CD14-positive monocyte (primary cell): ENCODE measurements around the gene MPP7. TPM values are rescaled to one million over a fixed set of nuclear protein-coding genes. Genes with fewer than 3 reads are reported as not detected.

Experiments used
- DNase-seq, 3 donors: peaks; one replicate each; pipeline ENCODE4 v3.0.0-alpha.2; 2011 to 2022
- H2AFZ ChIP-seq: 2 replicates; pipeline ENCODE4 v1.6.0; 2012; ENCODE audit warnings: mild to moderate bottlenecking, low read depth, low read length, inconsistent platforms; ENCODE audit not compliant: insufficient read depth, poor library complexity, severe bottlenecking
- H3K27ac ChIP-seq, 2 donors: 1 replicate in 1 of 2; 2 replicates in 1 of 2; pipeline ENCODE4 v1.5.1; 2012 to 2013; ENCODE audit warnings: low read length in 2 of 2, control low read depth in 1 of 2, inconsistent platforms in 1 of 2, low read depth in 1 of 2, mild to moderate bottlenecking in 1 of 2
- H3K27me3 ChIP-seq, 2 donors: one replicate each; pipeline versions ENCODE4 v1.6.0 to v1.6.1; 2011 to 2013; ENCODE audit warnings: low read length in 2 of 2; ENCODE audit not compliant: control insufficient read depth in 2 of 2, insufficient read depth in 2 of 2
- H3K36me3 ChIP-seq, 2 donors: replicated peaks in 1 of 2; 1 replicate in 1 of 2; 2 replicates in 1 of 2; pipeline versions ENCODE4 v1.5.1 to v1.6.1; 2012 to 2013; ENCODE audit warnings: low read length in 2 of 2, control low read depth in 1 of 2, inconsistent platforms in 1 of 2, mild to moderate bottlenecking in 1 of 2; ENCODE audit not compliant: insufficient read depth in 2 of 2, control insufficient read depth in 1 of 2
- H3K4me1 ChIP-seq, 2 donors: 1 replicate in 1 of 2; 2 replicates in 1 of 2; pipeline versions ENCODE4 v1.5.1 to v1.6.1; 2012 to 2013; ENCODE audit warnings: low read length in 2 of 2, control low read depth in 1 of 2, inconsistent platforms in 1 of 2, mild to moderate bottlenecking in 1 of 2, moderate library complexity in 1 of 2; ENCODE audit not compliant: insufficient read depth in 2 of 2, control insufficient read depth in 1 of 2
- H3K4me2 ChIP-seq: replicated peaks from 2 replicates; pipeline ENCODE3; 2012; ENCODE audit warnings: low read length, moderate library complexity, mild to moderate bottlenecking; ENCODE audit not compliant: poor library complexity, severe bottlenecking; ENCODE audit errors: extremely low read depth
- H3K4me3 ChIP-seq, 3 experiments: fragments of 200-600 bp in 1 of 3; sonication (generic) in 1 of 3; replicated peaks in 1 of 3; 1 replicate in 2 of 3; 2 replicates in 1 of 3; pipeline ENCODE4 v1.5.1; 2011 to 2013; ENCODE audit warnings: low read length in 3 of 3, mild to moderate bottlenecking in 3 of 3, control low read depth in 2 of 3, low read depth in 2 of 3, inconsistent platforms in 1 of 3, moderate library complexity in 1 of 3
- H3K79me2 ChIP-seq: 2 replicates; pipeline ENCODE4 v1.6.0; 2012; ENCODE audit warnings: mild to moderate bottlenecking, control low read depth, inconsistent platforms, low read length, moderate library complexity; ENCODE audit not compliant: insufficient read depth
- H3K9ac ChIP-seq: 2 replicates; pipeline ENCODE4 v1.6.0; 2017; ENCODE audit warnings: low read length, mild to moderate bottlenecking; ENCODE audit not compliant: insufficient read depth, poor library complexity, severe bottlenecking
- H3K9me3 ChIP-seq, 2 donors: replicated peaks in 1 of 2; 1 replicate in 1 of 2; 2 replicates in 1 of 2; pipeline versions ENCODE4 v1.5.1 to v1.6.1; 2012 to 2013; ENCODE audit warnings: low read length in 2 of 2, control low read depth in 1 of 2; ENCODE audit not compliant: control insufficient read depth in 1 of 2, insufficient read depth in 1 of 2
- H4K20me1 ChIP-seq: 2 replicates; pipeline ENCODE4 v1.6.0; 2012; ENCODE audit warnings: mild to moderate bottlenecking, low read length, control low read depth, moderate library complexity; ENCODE audit not compliant: insufficient read depth
- H3K27ac Mint-ChIP-seq, 7 donors: one replicate each; pipeline ENCODE4 v1.8.0; 2020; ENCODE audit warnings: mild to moderate bottlenecking in 7 of 7, mixed read lengths in 7 of 7, moderate library complexity in 6 of 7, inconsistent platforms in 2 of 7
- H3K27me3 Mint-ChIP-seq, 3 donors: one replicate each; pipeline ENCODE4 v1.8.0; 2021 to 2022; ENCODE audit warnings: low read depth in 3 of 3, mild to moderate bottlenecking in 3 of 3, mixed read lengths in 3 of 3, moderate library complexity in 3 of 3, inconsistent platforms in 1 of 3
- H3K36me3 Mint-ChIP-seq, 2 donors: one replicate each; pipeline ENCODE4 v1.8.0; 2020; ENCODE audit warnings: mixed read lengths in 2 of 2, inconsistent platforms in 1 of 2, mild to moderate bottlenecking in 1 of 2
- H3K4me1 Mint-ChIP-seq: one replicate; pipeline ENCODE4 v1.8.0; 2020; ENCODE audit warnings: mild to moderate bottlenecking, mixed read lengths
- H3K4me3 Mint-ChIP-seq, 2 donors: one replicate each; pipeline ENCODE4 v1.8.0; 2020; ENCODE audit warnings: mild to moderate bottlenecking in 2 of 2, mixed read lengths in 2 of 2, moderate library complexity in 1 of 2
- H3K9me3 Mint-ChIP-seq, 7 donors: one replicate each; pipeline ENCODE4 v1.8.0; 2020 to 2022; ENCODE audit warnings: mixed read lengths in 7 of 7, mild to moderate bottlenecking in 6 of 7, moderate library complexity in 6 of 7, inconsistent platforms in 2 of 7
- WGBS: methylation state at CpG from one replicate; pipeline ENCODE4 v1.1.5; 2013; ENCODE audit warnings: missing lambda C conversion rate; ENCODE audit not compliant: insufficient coverage; 5-methylcytosine and 5-hydroxymethylcytosine counted together
- intact Hi-C, 2 donors: fragments of 100-400 bp; cut with micrococcal nuclease; formaldehyde crosslinking; loops; one replicate each; pipeline versions ENCODE4 v1.15.0 to v1.15.1; 2023
- polyA plus RNA-seq, 3 donors: library from polyadenylated mRNA; depleted of rRNA in 1 of 3; unstranded in 2 of 3; stranded (reverse) in 1 of 3; fragments of 300-500 nt in 2 of 3; fragments of >200 nt in 1 of 3; fragmentation: Illumina TruSeq in 2 of 3; gene quantifications; 1 replicate in 2 of 3; 2 replicates in 1 of 3; pipeline ENCODE4 v1.2.3, GENCODE V29; 2012 to 2021
- TF ChIP-seq, protein P1 (sequence below): fragments of 200-600 bp; IDR thresholded peaks from one replicate; pipeline ENCODE4 v1.8.0; 2022; ENCODE audit warnings: antibody characterized with exemption, mild to moderate bottlenecking

The MPP7 gene
- polyA plus RNA-seq, 3 donors, result 17.3 to 48.3 (median 33.6) TPM

DNA sequence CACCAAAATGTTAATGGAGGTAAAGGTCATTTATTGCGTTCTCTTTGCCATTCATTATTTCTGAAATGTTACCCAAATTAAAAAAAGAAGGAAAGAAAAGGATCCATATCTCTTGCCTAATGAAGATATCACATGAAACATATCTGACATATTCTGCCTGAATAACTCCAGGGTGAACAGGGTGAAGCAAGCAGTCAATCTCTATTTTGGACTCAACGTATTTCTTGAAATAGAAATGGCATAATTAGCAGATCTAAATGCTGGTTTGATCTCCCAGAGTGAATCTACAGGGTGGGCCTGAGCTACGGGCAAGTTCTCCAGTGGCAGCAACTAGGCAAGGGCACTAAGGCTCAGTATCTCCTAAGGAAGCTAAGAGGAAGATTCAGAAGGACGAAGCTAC is 24.0 kb downstream of the MPP7 start:
- Mint-ChIP-seq H3K4me3 (no peak overlapping the region), H3K36me3 (peaks cover 5 to 24% of the 10 kb centered on the region in 2 donors), H3K4me1 (peaks cover 40% of the 10 kb centered on the region), H3K27me3 (peaks cover 0 to 2% (median 0%) of the 10 kb centered on the region in 3 donors), H3K9me3 (peaks cover 0 to 2% (median 0%) of the 10 kb centered on the region in 7 donors), H3K27ac (peak overlapping the region in 3 of 7 donors; percentile 9 to 69 (median 37))
- Histone ChIP-seq H3K4me3 (no peak overlapping the region), H3K9ac (no peak overlapping the region), H3K27me3 (no peaks in the 10 kb centered on the region), H2AFZ (no peak overlapping the region), H3K4me2 (no peak overlapping the region), H3K4me1 (peaks cover 9 to 11% of the 10 kb centered on the region in 2 donors), H3K9me3 (no peaks in the 10 kb centered on the region), H4K20me1 (peaks cover 96% of the 10 kb centered on the region), H3K36me3 (peaks cover 0 to 5% of the 10 kb centered on the region in 2 donors), H3K79me2 (peaks cover 87% of the 10 kb centered on the region), H3K27ac (no peak overlapping the region)
- TF ChIP-seq, protein P1, sequence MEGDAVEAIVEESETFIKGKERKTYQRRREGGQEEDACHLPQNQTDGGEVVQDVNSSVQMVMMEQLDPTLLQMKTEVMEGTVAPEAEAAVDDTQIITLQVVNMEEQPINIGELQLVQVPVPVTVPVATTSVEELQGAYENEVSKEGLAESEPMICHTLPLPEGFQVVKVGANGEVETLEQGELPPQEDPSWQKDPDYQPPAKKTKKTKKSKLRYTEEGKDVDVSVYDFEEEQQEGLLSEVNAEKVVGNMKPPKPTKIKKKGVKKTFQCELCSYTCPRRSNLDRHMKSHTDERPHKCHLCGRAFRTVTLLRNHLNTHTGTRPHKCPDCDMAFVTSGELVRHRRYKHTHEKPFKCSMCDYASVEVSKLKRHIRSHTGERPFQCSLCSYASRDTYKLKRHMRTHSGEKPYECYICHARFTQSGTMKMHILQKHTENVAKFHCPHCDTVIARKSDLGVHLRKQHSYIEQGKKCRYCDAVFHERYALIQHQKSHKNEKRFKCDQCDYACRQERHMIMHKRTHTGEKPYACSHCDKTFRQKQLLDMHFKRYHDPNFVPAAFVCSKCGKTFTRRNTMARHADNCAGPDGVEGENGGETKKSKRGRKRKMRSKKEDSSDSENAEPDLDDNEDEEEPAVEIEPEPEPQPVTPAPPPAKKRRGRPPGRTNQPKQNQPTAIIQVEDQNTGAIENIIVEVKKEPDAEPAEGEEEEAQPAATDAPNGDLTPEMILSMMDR, result no peak
- intact Hi-C loops, result no loop called here
- DNase-seq, result no peak
- 82% methylated on average over 2 of the region's 4 CpGs for WGBS

DNA sequence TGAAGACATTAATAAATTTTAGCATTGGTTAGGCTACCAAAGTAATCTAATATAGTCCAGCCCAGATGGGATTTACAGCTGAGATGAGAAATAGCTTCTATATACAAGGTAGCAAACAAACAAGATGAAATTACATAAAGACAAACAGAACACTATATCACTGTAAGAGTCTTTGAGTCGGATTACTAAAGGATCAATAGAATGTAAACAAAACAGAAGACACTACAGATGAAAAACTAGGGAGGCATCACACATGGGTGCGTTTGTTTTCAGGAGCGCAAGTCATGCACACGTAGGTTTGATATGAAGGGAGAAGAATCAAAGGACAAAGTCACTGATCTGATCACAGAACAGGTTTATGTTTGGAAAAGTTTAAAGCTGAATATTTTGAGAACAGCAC is 26.5 kb downstream of the MPP7 start:
- Histone ChIP-seq H3K36me3 (peaks cover 0 to 5% of the 10 kb centered on the region in 2 donors), H4K20me1 (peaks cover 94% of the 10 kb centered on the region), H3K79me2 (peaks cover 82% of the 10 kb centered on the region), H2AFZ (no peak overlapping the region), H3K4me3 (no peak overlapping the region), H3K27me3 (no peaks in the 10 kb centered on the region), H3K4me1 (peaks cover 9 to 11% of the 10 kb centered on the region in 2 donors), H3K9ac (no peak overlapping the region), H3K27ac (no peak overlapping the region), H3K4me2 (no peak overlapping the region), H3K9me3 (no peaks in the 10 kb centered on the region)
- no peak for DNase-seq
- TF ChIP-seq, protein P1, result no peak
- intact Hi-C loops, result no loop called here
- H3K36me3 Mint-ChIP-seq, result peaks cover 5 to 26% of the 10 kb centered on the region in 2 donors
- peaks cover 34% of the 10 kb centered on the region for H3K4me1 Mint-ChIP-seq
- H3K27ac Mint-ChIP-seq, result no peak overlapping the region
- H3K9me3 Mint-ChIP-seq, result peaks cover 0 to 2% (median 0%) of the 10 kb centered on the region in 7 donors
- no peaks in the 10 kb centered on the region for H3K27me3 Mint-ChIP-seq
- no CpG with 5 or more reads among the region's 4 CpGs for WGBS
- no peak overlapping the region for H3K4me3 Mint-ChIP-seq
